ENCODE measurements around the gene AKAP13. TPM values are rescaled to one million over a fixed set of nuclear protein-coding genes. Genes with fewer than 3 reads are reported as not detected.

AKAP13 gene
- total RNA-seq, 1 experiment from 2014 or later, result 49.6 TPM

DNA sequence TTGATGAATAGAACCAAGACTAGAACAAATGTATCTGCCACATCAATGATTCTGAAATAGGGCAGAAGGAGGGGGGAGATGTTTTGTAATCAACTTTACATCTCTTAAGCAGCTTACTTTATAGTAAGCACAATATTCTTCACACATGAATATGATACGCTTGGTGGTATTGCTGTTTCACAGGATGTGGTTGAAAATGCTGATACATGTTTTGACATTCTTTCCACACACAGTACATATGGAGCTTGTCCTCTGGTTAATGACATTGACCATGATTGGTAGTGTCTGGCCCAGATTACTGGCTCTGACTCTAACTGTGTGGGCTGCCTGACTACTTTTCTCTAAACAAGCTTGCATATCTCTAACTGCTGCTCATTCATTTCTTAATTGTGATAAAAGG, 245.5 kb downstream of the AKAP13 start:
- Mint-ChIP-seq H3K36me3 (ENCODE audit: insufficient read depth, unreplicated experiment) (peaks cover 4% of the 10 kb centered on the region), H3K4me3 (ENCODE audit: unreplicated experiment) (no peak overlapping the region), H3K27me3 (ENCODE audit: insufficient read depth, unreplicated experiment) (no peaks in the 10 kb centered on the region), H3K4me1 (ENCODE audit: low read depth, unreplicated experiment) (peaks cover 15% of the 10 kb centered on the region), H3K27ac (ENCODE audit: unreplicated experiment) (no peak overlapping the region), H3K9me3 (ENCODE audit: unreplicated experiment) (no peaks in the 10 kb centered on the region)
- DNase-seq, result no peak
- intact Hi-C loops (cut with micrococcal nuclease; ENCODE audit: unreplicated experiment), result no loop called here
- Histone ChIP-seq H3K4me1 (peaks cover 7% of the 10 kb centered on the region), H3K36me3 (ENCODE audit: control insufficient read depth, insufficient read depth, low read length) (no peaks in the 10 kb centered on the region), H3K4me3 (ENCODE audit: low read depth, low read length) (no peak overlapping the region), H3K27me3 (replicated peaks; ENCODE audit: control insufficient read depth, insufficient read depth, low read length) (no peaks in the 10 kb centered on the region), H3K9me3 (no peaks in the 10 kb centered on the region)
- POLR2A ChIA-PET, result no interaction called here
- TF ChIP-seq, protein P1, sequence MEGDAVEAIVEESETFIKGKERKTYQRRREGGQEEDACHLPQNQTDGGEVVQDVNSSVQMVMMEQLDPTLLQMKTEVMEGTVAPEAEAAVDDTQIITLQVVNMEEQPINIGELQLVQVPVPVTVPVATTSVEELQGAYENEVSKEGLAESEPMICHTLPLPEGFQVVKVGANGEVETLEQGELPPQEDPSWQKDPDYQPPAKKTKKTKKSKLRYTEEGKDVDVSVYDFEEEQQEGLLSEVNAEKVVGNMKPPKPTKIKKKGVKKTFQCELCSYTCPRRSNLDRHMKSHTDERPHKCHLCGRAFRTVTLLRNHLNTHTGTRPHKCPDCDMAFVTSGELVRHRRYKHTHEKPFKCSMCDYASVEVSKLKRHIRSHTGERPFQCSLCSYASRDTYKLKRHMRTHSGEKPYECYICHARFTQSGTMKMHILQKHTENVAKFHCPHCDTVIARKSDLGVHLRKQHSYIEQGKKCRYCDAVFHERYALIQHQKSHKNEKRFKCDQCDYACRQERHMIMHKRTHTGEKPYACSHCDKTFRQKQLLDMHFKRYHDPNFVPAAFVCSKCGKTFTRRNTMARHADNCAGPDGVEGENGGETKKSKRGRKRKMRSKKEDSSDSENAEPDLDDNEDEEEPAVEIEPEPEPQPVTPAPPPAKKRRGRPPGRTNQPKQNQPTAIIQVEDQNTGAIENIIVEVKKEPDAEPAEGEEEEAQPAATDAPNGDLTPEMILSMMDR (IDR thresholded peaks at IDR 0.05; ENCODE audit: insufficient read depth in 1 of 2, low read depth in 1 of 2, low read length in 1 of 2, severe bottlenecking in 1 of 2, unreplicated experiment in 1 of 2), result no peak
- no TSS peak for BruUV-seq (replicated peaks)
- CTCF ChIA-PET, result no interaction called here

DNA sequence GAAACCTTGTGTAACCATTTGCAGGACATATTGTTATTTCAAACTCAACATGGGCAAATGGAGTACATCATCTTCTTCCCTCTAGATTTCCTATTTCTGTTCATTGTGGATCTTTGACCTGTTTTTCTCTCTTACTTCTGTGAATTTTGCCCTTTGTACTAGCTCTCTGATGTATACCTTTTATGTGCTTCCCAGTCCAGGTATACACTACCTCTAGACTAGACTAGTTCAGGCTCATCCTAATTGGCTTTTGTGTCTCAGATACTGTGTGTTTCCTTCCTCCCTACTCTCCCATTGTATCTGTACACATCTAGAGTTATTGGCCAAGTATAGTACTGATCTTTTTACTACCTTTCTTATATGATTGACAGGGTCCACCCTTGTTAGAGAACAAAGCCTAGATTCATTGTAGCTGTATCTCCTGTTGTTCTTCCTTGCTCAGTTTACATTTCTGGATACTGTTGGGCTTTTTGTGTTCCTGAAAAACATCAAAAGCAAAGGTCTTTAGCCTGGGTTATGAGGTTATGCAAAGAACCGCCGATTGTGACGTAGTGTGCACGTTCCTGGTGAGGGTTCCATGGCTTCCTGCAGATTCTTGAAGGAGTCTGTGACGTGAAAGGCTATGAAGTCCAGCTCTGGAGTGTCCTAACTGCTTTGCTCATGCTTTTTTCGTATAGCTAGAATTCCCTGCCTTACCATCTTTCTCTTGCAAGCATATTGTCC, 247.0 kb downstream of the AKAP13 start:
- no peaks in the 10 kb centered on the region for H3K27me3 Mint-ChIP-seq (ENCODE audit: insufficient read depth, unreplicated experiment)
- no peak overlapping the region for H3K4me3 Mint-ChIP-seq (ENCODE audit: unreplicated experiment)
- no peaks in the 10 kb centered on the region for H3K27me3 ChIP-seq (replicated peaks; ENCODE audit: control insufficient read depth, insufficient read depth, low read length)
- BruUV-seq (replicated peaks), result no TSS peak
- ChIA-PET CTCF (no interaction called here), POLR2A (interaction anchor here (1.1 kb wide), 1 partner anchor 38 kb away, joined by 3 read pairs; no protein-coding TSS in a partner anchor)
- H3K9me3 Mint-ChIP-seq (ENCODE audit: unreplicated experiment), result no peaks in the 10 kb centered on the region
- no peak for DNase-seq
- H3K4me1 Mint-ChIP-seq (ENCODE audit: low read depth, unreplicated experiment), result peaks cover 10% of the 10 kb centered on the region
- H3K4me1 ChIP-seq, result peaks cover 15% of the 10 kb centered on the region
- H3K9me3 ChIP-seq, result no peaks in the 10 kb centered on the region
- TF ChIP-seq, protein P1 (IDR thresholded peaks at IDR 0.05; ENCODE audit: insufficient read depth in 1 of 2, low read depth in 1 of 2, low read length in 1 of 2, severe bottlenecking in 1 of 2, unreplicated experiment in 1 of 2), result no peak
- intact Hi-C loops (cut with micrococcal nuclease; ENCODE audit: unreplicated experiment), result no loop called here
- no peak overlapping the region for H3K27ac Mint-ChIP-seq (ENCODE audit: unreplicated experiment)
- no peaks in the 10 kb centered on the region for H3K36me3 ChIP-seq (ENCODE audit: control insufficient read depth, insufficient read depth, low read length)
- H3K36me3 Mint-ChIP-seq (ENCODE audit: insufficient read depth, unreplicated experiment), result peaks cover 4% of the 10 kb centered on the region
- H3K4me3 ChIP-seq (ENCODE audit: low read depth, low read length), result no peak overlapping the region

DNA sequence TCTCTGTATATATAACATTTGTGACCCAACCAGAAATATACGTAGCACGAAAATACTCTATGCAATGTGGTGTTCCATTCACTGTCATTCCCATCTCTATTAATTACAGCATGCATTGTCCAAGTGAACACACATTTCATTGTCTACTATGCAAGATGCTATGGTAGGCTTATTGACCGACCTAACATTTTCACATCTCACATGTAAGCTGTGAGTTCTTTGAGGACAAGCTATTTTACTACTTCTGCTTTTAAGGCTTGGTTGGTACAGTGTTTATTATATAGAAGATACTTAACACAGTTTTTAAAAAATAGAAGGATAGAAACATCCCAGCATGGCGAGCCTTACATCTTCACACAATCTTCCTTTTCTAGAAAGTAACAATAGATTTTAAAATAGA, 249.9 kb downstream of the AKAP13 start:
- Histone ChIP-seq H3K27me3 (replicated peaks; ENCODE audit: control insufficient read depth, insufficient read depth, low read length) (no peaks in the 10 kb centered on the region), H3K4me1 (peaks cover 22% of the 10 kb centered on the region), H3K36me3 (ENCODE audit: control insufficient read depth, insufficient read depth, low read length) (no peaks in the 10 kb centered on the region), H3K9me3 (no peaks in the 10 kb centered on the region), H3K4me3 (ENCODE audit: low read depth, low read length) (no peak overlapping the region)
- intact Hi-C loops (cut with micrococcal nuclease; ENCODE audit: unreplicated experiment), result no loop called here
- CTCF ChIA-PET, result interaction anchor here (1.0 kb wide), 1 partner anchor 334 kb away, joined by 4 read pairs; no protein-coding TSS in a partner anchor
- Mint-ChIP-seq H3K27me3 (ENCODE audit: insufficient read depth, unreplicated experiment) (no peaks in the 10 kb centered on the region), H3K36me3 (ENCODE audit: insufficient read depth, unreplicated experiment) (peaks cover 4% of the 10 kb centered on the region), H3K4me3 (ENCODE audit: unreplicated experiment) (no peak overlapping the region), H3K9me3 (ENCODE audit: unreplicated experiment) (no peaks in the 10 kb centered on the region), H3K4me1 (ENCODE audit: low read depth, unreplicated experiment) (peaks cover 9% of the 10 kb centered on the region), H3K27ac (ENCODE audit: unreplicated experiment) (no peak overlapping the region)
- TF ChIP-seq, protein P1 (IDR thresholded peaks at IDR 0.05; ENCODE audit: insufficient read depth in 1 of 2, low read depth in 1 of 2, low read length in 1 of 2, severe bottlenecking in 1 of 2, unreplicated experiment in 1 of 2), result no peak
- no TSS peak for BruUV-seq (replicated peaks)
- POLR2A ChIA-PET, result no interaction called here
- DNase-seq, result no peak
